IPS-15b (cell line): Measurements from ENCODE around the gene DMAC1.

Source experiments
- H3K27me3 ChIP-seq: one replicate; pipeline ENCODE4 v1.6.1; 2013; ENCODE audit warnings: low read length; ENCODE audit not compliant: control insufficient read depth, insufficient read depth
- H3K36me3 ChIP-seq: one replicate; pipeline ENCODE4 v1.6.1; 2013; ENCODE audit warnings: low read length; ENCODE audit not compliant: control insufficient read depth, insufficient read depth
- H3K4me1 ChIP-seq: one replicate; pipeline ENCODE4 v1.6.1; 2013; ENCODE audit warnings: mild to moderate bottlenecking, low read length; ENCODE audit not compliant: control insufficient read depth, insufficient read depth
- H3K4me3 ChIP-seq: one replicate; pipeline ENCODE4 v1.5.1; 2013; ENCODE audit warnings: low read depth, low read length
- H3K9ac ChIP-seq: one replicate; pipeline ENCODE4 v1.6.1; 2013; ENCODE audit warnings: low read depth, mild to moderate bottlenecking, low read length
- H3K9me3 ChIP-seq: one replicate; pipeline ENCODE4 v1.6.1; 2013; ENCODE audit warnings: mild to moderate bottlenecking, low read length; ENCODE audit not compliant: control insufficient read depth, insufficient read depth

DMAC1 gene

DNA sequence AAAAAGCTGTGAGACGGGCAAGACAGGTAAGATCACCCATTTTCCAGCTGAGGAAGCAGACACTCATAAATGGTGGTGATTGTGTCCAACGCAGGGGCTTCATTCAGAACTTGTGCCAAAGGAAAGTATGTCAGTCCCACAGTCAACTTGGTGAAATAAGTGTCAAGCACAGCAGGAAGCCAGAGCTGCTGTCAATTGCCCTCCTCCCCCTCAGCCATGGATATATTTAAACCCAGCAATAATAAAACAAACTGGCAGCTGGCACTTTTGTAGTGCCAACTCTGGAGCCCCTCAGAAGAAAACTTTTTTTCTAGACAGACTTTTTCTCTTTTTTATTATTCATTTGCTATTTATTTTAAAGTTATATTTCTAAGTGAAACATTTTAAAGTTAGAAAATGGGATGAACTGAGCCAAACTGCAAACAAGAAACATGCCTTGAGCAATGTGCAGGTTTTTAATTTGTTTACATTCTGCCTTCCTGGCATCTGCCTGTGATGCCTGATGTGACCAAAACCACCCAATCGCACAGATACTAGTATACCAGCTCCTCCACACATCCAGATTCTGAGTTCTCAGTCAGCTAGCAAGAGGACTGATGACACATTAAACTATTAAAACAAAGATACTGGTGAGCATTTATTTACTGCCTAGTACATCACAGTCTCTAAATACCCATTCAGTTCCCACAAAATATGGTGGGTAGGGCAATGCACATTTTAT is 17.0 kb downstream of the DMAC1 start:
- Histone ChIP-seq H3K27me3 (no peaks in the 10 kb centered on the region), H3K4me1 (no peaks in the 10 kb centered on the region), H3K9me3 (no peaks in the 10 kb centered on the region), H3K36me3 (peaks cover 7% of the 10 kb centered on the region), H3K9ac (no peak overlapping the region), H3K4me3 (no peak overlapping the region)

DNA sequence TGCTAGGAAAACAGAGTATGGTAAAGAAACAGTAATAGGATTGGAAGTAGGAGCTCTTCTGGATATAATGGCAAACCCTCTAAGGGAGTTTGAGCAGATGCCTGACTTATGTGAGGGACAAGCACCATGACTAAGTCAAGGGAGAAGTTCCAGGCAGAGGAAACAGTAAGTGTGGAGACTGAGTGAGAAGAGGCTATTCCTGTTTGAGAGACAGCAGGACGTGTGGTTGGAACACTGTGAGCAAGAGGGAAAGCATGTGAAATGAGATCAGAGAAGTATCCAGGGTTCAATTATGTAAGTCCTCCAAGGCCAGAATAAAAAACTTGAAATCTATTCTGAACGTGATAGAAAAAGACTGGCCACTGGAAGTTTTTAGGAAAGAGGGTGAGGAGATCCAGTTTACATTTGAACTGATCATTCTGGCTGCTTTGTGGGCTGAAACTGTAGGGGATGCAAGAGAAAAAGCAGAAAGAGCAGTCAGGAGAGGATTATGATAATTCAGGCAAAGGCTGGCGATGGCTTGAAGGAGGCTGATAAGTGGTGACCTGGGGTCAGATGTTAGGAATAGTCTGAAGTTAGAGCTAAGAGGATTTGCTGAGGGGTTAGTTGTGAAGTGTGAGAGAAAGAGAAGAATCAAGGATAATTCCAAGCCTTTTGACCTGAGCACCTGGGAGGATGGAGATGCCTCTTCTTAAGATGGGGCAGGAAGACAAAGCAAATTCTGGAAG is 19.2 kb downstream of the DMAC1 start:
- Histone ChIP-seq H3K36me3 (no peaks in the 10 kb centered on the region), H3K9me3 (no peaks in the 10 kb centered on the region), H3K4me3 (no peak overlapping the region), H3K4me1 (no peaks in the 10 kb centered on the region), H3K9ac (no peak overlapping the region), H3K27me3 (no peaks in the 10 kb centered on the region)

GRCh38 chr9:7778851-7779600 is 20.6 kb downstream of the DMAC1 start:
- Histone ChIP-seq H3K9ac (no peak overlapping the region), H3K4me3 (no peak overlapping the region), H3K4me1 (no peaks in the 10 kb centered on the region), H3K9me3 (no peaks in the 10 kb centered on the region), H3K36me3 (no peaks in the 10 kb centered on the region), H3K27me3 (peaks cover 2% of the 10 kb centered on the region)

DNA sequence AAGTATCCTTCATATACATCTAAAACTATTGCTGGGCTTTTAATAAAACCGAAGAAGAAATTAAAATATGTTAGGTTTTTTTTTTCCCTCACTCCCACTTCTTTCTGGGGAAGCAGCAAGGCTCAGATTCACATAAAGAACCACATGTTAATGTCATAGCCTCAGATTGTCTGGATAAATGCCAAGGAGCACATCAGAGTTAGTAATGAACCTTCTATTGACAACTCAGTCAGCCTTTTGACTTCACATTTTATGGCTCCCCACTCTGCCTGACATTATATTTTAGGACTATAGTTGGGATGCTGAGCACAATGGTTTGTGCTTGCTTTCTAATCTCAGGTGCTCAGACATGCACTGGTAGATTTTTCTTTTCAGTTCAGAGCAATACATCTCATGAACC is 21.8 kb downstream of the DMAC1 start:
- Histone ChIP-seq H3K36me3 (no peaks in the 10 kb centered on the region), H3K4me1 (no peaks in the 10 kb centered on the region), H3K27me3 (peaks cover 2% of the 10 kb centered on the region), H3K9ac (no peak overlapping the region), H3K4me3 (no peak overlapping the region), H3K9me3 (no peaks in the 10 kb centered on the region)

- Histone ChIP-seq H3K9ac (no peak overlapping the region), H3K4me1 (no peaks in the 10 kb centered on the region), H3K4me3 (no peak overlapping the region), H3K9me3 (no peaks in the 10 kb centered on the region), H3K27me3 (peaks cover 2% of the 10 kb centered on the region), H3K36me3 (no peaks in the 10 kb centered on the region)
These were observed 29.5 kb downstream of the DMAC1 start for GRCh38 chr9:7770111-7770510.

GRCh38 chr9:7762600-7762999 is 37.0 kb downstream of the DMAC1 start:
- H3K4me1 ChIP-seq, result no peaks in the 10 kb centered on the region
- H3K9me3 ChIP-seq, result no peaks in the 10 kb centered on the region
- H3K9ac ChIP-seq, result no peak overlapping the region
- H3K36me3 ChIP-seq, result no peaks in the 10 kb centered on the region
- no peak overlapping the region for H3K4me3 ChIP-seq
- no peaks in the 10 kb centered on the region for H3K27me3 ChIP-seq

DNA sequence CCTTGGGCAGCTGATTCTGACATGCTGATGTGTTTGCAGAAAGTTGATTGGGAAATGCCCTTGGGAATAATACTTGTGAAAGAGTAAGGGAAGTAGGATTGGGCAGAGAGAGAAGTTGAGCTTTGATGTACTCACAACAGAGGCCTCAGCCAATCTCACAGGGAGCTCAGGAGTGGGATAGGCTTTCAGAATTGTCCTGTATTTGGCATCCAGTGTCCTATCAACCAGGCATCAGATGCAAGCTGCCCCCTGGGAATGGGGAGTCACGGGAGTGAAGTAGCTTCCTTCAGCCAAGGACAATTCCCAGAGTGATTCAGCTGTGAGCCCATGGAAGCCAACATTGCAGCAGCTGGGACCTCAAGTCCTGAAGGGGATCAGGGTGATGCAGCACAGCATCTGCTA is 39.6 kb downstream of the DMAC1 start:
- H3K27me3 ChIP-seq, result no peaks in the 10 kb centered on the region

GRCh38 chr9:7756088-7756487 is 43.5 kb downstream of the DMAC1 start:
- H3K9me3 ChIP-seq, result no peaks in the 10 kb centered on the region
- no peaks in the 10 kb centered on the region for H3K27me3 ChIP-seq
- no peak overlapping the region for H3K4me3 ChIP-seq
- H3K4me1 ChIP-seq, result no peaks in the 10 kb centered on the region
- no peaks in the 10 kb centered on the region for H3K36me3 ChIP-seq
- H3K9ac ChIP-seq, result no peak overlapping the region

More for the DNA sequence above, 39.6 kb downstream of the DMAC1 start:
- no peaks in the 10 kb centered on the region for H3K36me3 ChIP-seq
- no peaks in the 10 kb centered on the region for H3K9me3 ChIP-seq
- H3K4me1 ChIP-seq, result no peaks in the 10 kb centered on the region
- H3K9ac ChIP-seq, result no peak overlapping the region
- H3K4me3 ChIP-seq, result no peak overlapping the region

- Histone ChIP-seq H3K9me3 (no peaks in the 10 kb centered on the region), H3K4me3 (no peak overlapping the region), H3K9ac (no peak overlapping the region), H3K27me3 (no peaks in the 10 kb centered on the region), H3K36me3 (no peaks in the 10 kb centered on the region), H3K4me1 (no peaks in the 10 kb centered on the region)
These were observed 47.1 kb downstream of the DMAC1 start for GRCh38 chr9:7752481-7752880.
